Brain microvascular endothelial cell (primary cell): ENCODE measurements around the gene PRSS38.

ENCODE experiments used
- DNase-seq: peaks from one replicate; pipeline ENCODE4 v3.0.0-alpha.2; 2020
- H3K27ac ChIP-seq: fragments of 250-450 bp; sonication (Bioruptor Pico); 2 replicates; pipeline ENCODE4 v1.5.1; 2020; ENCODE audit warnings: mild to moderate bottlenecking, moderate library complexity
- H3K27me3 ChIP-seq: fragments of 250-450 bp; sonication (Bioruptor Pico); replicated peaks from 2 replicates; pipeline ENCODE4 v1.5.1; 2020; ENCODE audit warnings: mild to moderate bottlenecking
- H3K36me3 ChIP-seq: fragments of 250-450 bp; sonication (Bioruptor Pico); replicated peaks from 2 replicates; pipeline ENCODE4 v1.5.1; 2020; ENCODE audit warnings: mild to moderate bottlenecking
- H3K4me3 ChIP-seq: 2 replicates; pipeline ENCODE4 v1.5.1; 2011; ENCODE audit warnings: low read depth, mild to moderate bottlenecking, control low read depth, low read length, moderate library complexity
- in situ Hi-C: cut with HindIII; loops from 2 replicates; pipeline ENCODE4 v1.10.0; 2017; ENCODE audit warnings: low sequenced_read_pairs, low pct_ligation_motif_present
- TF ChIP-seq, protein P1 (sequence below): IDR thresholded peaks from 2 replicates; pipeline ENCODE4 v1.5.1; 2011; ENCODE audit warnings: low read depth, mild to moderate bottlenecking, moderate library complexity, low read length, control low read depth, inconsistent platforms; ENCODE audit errors: missing control alignments

Gene PRSS38

DNA sequence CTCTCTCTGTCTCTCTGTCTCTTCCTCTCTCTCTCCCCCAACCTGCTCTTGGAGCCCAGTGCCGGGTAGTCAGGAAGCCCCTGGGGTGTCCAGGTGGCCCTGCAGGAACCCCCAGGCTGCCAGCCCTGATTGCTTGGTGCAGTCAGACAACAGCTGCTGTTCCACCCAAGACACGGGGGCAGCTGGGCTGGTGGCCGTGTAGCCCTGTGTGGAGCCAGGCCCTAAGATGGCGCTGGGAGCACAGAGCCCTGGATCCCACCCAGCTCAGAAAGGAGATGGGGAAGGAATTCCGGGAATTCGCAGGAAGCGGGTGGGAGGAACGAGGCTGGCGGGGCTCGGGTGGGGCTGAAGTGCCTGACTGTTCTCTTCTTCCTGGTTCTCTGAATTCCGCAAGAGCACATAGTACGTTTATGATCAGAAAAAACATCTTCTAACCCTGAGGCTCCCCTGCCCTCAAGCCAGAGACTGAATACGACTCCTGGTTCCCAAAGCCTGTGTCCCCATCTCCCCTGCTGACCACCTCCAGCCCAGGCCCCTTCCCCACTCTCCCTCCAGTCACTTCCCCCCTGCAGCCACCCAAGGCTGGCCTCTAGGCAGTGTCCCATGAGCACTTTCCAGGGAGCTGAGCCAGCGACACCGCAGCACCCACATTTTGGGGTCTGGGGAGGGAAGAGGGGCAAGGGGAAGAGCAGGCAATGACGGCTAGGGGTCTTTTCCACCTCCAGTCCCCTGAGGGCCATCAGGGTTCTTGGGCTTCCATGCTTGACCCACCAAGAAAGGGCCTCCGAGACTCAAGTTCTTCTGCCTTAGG is 77.2 kb downstream of the PRSS38 start:
- Histone ChIP-seq H3K27me3 (no peaks in the 10 kb centered on the region), H3K36me3 (no peaks in the 10 kb centered on the region), H3K27ac (no peak overlapping the region), H3K4me3 (no peak overlapping the region)
- no peak for DNase-seq
- in situ Hi-C loops, result no loop called here
- TF ChIP-seq, protein P1, sequence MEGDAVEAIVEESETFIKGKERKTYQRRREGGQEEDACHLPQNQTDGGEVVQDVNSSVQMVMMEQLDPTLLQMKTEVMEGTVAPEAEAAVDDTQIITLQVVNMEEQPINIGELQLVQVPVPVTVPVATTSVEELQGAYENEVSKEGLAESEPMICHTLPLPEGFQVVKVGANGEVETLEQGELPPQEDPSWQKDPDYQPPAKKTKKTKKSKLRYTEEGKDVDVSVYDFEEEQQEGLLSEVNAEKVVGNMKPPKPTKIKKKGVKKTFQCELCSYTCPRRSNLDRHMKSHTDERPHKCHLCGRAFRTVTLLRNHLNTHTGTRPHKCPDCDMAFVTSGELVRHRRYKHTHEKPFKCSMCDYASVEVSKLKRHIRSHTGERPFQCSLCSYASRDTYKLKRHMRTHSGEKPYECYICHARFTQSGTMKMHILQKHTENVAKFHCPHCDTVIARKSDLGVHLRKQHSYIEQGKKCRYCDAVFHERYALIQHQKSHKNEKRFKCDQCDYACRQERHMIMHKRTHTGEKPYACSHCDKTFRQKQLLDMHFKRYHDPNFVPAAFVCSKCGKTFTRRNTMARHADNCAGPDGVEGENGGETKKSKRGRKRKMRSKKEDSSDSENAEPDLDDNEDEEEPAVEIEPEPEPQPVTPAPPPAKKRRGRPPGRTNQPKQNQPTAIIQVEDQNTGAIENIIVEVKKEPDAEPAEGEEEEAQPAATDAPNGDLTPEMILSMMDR, result no peak

DNA sequence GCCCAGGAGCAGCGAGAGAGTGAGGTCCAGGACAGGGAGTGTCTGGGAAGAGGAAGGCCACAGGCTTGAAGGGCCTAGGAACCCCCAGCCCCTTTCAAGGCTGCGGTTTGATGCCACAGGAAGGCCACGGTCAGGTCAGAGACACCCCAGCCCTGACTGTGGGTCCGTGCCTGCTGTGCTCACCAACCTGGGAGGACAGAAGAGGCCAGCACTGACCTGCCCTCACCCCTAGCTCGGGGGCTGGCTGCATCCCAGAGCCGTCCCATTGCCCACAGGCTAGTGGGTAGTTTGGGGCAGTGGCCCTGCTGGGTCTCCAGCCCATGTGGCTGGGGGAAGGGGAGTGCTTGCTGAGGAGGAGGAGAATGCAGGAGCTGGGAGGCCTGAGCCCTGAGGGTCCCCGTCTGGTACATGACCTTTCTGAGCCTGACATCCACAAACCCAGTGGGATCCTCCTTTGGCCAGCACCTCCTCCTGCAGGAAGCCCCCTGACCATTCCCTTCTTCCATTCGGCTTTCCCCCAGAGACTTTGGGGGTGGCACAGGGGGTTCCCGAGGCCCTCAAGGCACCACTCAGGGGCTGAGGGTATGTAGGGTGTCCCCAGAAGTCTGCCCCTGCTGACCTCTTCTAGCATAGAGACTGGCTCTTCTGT is 77.9 kb downstream of the PRSS38 start:
- TF ChIP-seq, protein P1, result no peak
- Histone ChIP-seq H3K36me3 (no peaks in the 10 kb centered on the region), H3K4me3 (no peak overlapping the region), H3K27me3 (no peaks in the 10 kb centered on the region), H3K27ac (no peak overlapping the region)
- DNase-seq, result no peak
- in situ Hi-C loops, result no loop called here

DNA sequence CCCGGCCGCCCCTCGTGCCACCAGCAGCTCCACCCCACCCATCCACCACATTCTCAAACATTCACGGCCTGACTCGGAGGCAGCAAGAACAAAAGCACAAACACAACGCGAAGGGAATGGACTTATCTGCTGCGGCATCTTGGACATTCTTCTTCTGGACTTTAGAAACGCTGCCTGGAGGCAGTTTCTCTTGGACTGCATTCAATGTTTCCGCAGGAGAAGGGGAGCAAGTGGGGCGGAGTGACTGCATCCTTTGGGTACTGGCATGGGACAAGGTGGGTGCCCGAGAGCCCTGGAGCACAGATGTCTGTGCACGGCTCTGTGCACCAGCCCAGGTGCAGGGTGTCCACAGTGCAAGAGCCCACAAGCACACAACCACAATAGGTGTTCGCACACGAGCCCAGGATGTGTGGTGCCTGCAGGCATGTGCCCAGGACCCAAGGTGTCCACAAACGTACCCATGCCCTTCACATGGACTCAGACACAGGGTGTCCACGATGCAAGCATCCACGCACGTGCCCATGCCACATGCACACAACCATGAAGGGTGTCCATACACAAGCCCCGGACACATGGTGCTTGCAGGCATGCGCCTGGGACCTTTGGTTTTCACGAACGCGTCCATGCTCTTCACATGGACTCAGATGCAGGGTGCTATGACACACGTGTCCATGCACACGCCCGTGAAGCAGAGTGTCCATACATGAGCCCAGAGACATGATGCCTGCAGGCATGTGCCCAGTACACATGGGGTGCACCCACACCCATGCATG is 78.7 kb downstream of the PRSS38 start:
- H3K36me3 ChIP-seq, result no peaks in the 10 kb centered on the region
- no peak for DNase-seq
- H3K27me3 ChIP-seq, result no peaks in the 10 kb centered on the region
- in situ Hi-C loops, result no loop called here
- H3K27ac ChIP-seq, result no peak overlapping the region
- H3K4me3 ChIP-seq, result no peak overlapping the region
- TF ChIP-seq, protein P1, result no peak

DNA sequence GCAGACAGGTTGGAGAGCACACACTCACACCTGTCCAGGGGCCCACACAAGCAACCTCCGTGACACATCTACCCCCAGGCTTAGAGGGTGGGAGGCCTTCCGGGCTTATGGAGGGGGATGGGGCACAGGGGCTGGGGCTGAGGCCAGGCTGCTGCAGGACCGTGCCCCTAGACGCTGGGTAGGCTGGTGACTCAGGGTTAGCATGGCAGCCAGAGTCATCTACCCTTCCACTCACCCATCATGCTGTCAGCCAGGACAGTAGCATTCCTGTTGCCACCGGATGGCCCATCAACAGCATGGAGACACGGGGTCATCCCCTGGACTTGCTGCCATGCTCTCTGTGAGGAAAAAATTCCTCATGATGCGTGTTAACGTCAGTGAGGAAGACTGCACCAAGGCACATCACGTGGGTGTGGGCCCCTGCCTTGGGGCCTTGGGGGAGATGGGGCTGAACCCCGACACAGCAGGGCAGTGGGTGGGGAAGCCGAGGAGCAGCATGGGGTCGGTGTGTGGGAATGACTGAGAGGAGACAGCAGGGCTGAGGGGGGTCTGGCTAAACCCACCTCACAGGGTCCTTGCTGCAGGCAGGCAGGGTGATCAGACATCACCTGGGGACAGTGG is 79.5 kb downstream of the PRSS38 start:
- TF ChIP-seq, protein P1, result no peak
- no peak for DNase-seq
- Histone ChIP-seq H3K36me3 (no peaks in the 10 kb centered on the region), H3K27me3 (no peaks in the 10 kb centered on the region), H3K4me3 (no peak overlapping the region), H3K27ac (no peak overlapping the region)
- in situ Hi-C loops, result no loop called here
